Hematopoietic multipotent progenitor cell treated with erythropoietin and hydrocortisone succinate and interleukin-3 and kit ligand, for 6 days (in vitro differentiated cells): ENCODE data around the gene KAZN.

Experiments used
- DNase-seq: peaks from one replicate; pipeline ENCODE4 v3.0.0-alpha.2; 2015

KAZN gene

DNA sequence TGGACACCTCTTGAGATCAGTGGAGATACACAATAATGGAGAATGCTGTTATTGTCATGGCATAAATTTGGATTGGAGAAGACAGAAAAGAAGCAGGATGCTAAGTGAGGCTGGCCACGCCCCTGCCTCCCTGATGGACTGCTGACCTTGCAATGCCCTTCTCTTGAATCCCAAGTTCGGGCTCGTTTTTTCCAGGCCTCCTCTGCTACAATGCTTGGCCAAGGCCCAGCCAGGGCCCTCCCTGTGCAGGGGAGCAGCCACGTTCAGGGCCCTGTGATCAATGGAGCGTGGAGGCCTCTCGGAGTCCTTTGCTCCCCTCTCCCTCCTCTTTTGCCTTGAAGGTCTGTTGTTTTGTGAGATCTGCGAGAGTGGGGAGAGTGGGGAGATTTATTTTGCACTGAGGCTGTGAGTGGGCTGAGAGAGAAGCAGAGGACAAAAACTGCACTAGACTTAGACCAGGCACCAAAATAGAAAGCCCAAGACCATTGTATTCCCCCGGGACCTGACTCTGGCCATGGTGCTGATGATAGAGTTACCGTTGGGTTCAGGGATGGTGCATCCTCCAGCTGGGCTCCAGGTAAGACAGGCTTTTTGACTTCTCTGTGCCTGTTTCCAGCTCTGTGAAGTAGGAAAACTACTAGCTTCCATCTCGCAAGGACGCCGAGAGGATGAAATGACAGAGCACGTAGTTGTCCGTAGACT is 268.6 kb downstream of the KAZN start:
- no peak for DNase-seq

- DNase-seq, result no peak
These were observed 270.7 kb downstream of the KAZN start for GRCh38 chr1:14869187-14869586.

DNA sequence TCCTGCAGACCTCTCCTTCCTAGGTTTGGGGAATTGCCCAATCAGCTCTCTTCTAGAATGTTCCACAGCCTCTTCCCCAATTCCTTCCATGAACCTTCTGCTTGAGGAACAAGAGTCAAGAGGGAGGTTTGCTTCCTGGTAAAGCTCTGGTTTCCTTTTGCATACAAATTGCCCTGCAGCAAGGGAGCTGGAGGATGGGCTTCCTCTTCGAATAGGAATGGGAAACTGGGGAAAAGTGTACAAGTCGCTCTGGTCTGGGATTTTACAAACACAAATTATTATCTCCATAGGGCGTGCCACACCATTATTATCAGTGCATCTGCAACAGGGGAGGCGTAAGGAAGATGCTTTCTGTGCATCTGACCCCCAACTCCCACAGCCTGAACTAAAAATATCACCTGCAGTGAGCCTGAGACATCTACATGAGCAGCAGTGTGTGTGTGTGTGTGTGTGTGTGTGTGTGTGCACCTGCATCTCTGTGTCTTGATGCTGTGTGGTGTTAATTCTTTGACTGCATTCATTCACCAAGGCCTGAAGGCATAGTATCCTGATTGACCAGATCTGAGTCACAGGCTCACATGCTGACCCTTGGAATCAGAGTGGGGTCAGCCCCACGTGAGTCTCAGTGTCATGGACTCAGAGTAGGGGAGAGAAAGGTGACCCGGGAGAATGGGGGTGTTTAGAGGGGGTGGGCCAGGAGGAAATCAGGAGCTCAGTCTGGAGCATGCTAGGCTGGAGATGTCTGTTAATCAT is 272.9 kb downstream of the KAZN start:
- DNase-seq, result no peak

- no peak for DNase-seq
These were observed 274.3 kb downstream of the KAZN start for GRCh38 chr1:14872762-14873161.

GRCh38 chr1:14873677-14874076 is 275.2 kb downstream of the KAZN start:
- no peak for DNase-seq

GRCh38 chr1:14875524-14876509 is 277.3 kb downstream of the KAZN start:
- DNase-seq, result no peak

DNA sequence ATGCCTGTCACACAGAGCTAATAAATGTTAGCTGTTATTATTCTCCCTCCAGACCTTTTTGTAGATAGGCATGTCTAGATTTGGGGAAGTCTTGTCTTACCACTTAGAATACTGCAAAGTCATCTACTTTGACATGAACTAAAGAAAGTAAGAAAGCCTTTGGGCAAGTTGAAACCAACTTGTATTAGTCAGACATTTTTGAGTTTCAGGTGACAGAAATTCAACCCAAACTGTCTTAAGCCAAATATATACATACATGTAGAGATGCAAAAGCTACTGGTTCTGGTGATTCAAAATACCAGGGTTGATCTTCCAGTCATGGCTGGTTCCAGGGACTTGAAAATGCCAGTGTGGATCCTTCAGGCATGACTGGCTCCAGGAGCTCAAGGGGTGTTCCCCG is 278.3 kb downstream of the KAZN start:
- peak; percentile 4 for DNase-seq

DNA sequence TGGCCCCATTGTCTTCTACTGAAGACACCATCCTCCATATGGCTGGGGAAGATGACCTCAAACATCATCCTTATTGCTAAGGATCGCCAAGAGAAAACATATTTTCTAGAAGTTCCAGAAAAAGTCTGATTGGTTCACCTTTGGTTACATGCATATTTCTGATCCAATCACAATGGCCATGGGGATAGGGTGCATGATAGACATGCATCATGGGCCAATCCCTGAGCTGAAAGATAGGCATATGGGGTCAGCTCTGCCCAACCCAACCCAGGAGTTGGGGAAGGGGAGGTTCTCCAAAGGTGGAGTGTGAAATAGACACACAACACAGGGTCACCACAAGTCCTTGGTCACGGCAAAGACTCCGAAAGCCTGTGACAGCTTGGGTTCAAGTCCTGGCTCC is 278.7 kb downstream of the KAZN start:
- DNase-seq, result no peak

DNA sequence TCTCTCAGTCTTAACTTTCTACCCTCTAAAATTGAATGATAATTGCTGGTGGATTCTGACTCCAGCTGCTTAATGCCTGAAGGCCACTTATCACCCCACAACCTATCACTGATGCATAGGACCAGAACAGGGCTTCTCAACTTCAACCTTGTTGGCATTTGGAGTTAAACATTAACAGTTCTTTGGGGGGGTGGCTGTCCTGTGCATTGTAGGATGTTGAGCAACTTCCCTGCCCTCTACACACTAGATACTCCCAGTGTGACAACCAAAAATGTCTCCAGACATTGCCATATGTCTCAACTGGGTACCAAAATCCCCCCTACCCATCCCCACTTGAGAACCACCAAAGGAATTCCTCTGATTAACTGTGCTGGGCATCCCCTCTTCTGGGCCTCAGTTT is 279.6 kb downstream of the KAZN start:
- DNase-seq, result no peak

DNA sequence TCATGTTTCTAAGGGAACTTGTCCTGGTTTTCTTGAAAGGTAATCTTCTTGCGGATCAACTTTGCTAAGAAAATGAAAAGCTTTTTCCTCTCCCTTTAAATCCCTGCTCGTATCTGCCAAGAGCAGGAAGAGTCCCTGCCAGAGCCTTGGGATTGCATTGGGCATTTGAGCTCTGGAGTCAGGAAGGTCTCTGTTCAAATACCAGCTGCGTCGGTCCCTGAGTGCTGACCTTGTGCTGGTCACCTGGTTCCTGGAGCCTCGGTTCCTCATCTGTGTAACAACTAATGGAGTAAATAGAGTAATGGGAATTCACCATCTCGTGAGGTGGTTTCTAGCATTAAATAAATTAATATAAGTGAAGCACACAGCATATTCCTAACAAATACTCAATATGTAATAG is 280.5 kb downstream of the KAZN start:
- DNase-seq, result no peak

GRCh38 chr1:14880456-14881316 is 282.2 kb downstream of the KAZN start:
- DNase-seq, result no peak

- peak; percentile 27 for DNase-seq
These were observed 283.5 kb downstream of the KAZN start for GRCh38 chr1:14881775-14882672.

- DNase-seq, result no peak
These were observed 286.2 kb downstream of the KAZN start for GRCh38 chr1:14884614-14885175.

- DNase-seq, result no peak
These were observed 288.6 kb downstream of the KAZN start for GRCh38 chr1:14887044-14887566.

DNA sequence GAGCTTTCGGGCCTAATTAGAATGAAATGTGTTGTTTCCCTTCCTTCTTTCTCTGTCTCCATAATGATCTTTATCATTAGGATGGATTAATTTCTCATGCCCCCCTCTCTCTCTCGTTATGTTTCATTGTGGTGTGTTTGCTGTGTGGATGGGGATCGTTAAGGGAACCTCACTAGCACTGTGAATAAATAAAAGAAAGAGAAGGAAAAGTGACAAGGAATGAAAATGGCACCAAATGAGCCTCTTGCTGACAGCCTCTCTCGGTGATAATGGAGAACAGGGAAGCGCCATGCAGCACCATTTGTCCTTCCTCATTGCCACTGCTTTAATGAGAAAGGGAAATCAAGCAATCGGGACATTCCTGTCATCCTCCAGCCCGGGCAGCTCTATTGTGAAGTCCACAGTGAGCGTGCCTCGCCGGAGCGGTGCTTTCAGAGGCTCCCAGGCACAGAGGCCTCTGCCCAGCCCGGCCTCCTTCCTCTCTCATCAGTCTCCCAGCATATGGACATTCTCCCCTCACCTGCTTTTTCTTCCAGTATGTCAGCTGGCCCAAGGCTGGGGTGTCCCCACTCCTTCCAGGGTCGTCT is 289.4 kb downstream of the KAZN start:
- no peak for DNase-seq

GRCh38 chr1:14888374-14888773 is 289.9 kb downstream of the KAZN start:
- DNase-seq, result no peak

DNA sequence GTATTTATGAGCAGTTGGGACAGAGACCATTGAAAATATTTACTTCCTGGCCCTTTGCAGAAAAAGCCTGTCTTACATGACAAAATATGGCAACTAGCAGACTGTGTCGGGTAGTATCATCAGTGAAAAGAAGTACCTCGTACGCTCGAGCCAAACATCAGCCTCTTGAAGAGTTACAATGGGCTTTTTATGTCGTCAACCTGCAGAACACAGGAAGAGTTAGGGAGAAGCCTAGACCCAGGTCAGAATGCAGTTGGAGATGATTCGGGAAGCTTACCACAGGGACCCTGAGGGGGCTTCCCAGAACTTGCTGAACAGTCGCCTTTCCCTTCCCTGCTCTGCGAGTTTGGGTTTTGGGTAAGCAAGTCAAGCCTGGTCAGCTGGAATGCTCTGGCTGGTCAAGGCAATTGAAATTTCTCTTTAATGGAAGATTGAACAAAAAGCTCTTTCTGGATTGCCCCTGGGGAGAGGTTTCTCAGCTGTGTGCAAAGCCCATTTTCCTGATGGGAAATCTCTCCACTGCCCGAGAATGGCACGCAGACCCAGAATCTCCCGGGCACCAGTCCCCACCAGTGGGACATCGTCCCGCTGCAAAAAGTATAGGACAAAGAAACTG is 291.4 kb downstream of the KAZN start:
- no peak for DNase-seq

GRCh38 chr1:14891991-14892390 is 293.5 kb downstream of the KAZN start:
- no peak for DNase-seq

GRCh38 chr1:14894811-14895560 is 296.5 kb downstream of the KAZN start:
- no peak for DNase-seq
